HCT116 (cell line): ENCODE measurements around the gene MECP2.

Source experiments
- CEBPB ChIP-seq: IDR thresholded peaks from 2 replicates; pipeline ENCODE4 v1.6.1; 2012; ENCODE audit warnings: low read depth
- CTCF ChIP-seq, 3 experiments: fragments of 200-600 bp in 1 of 3; sonication (generic) in 1 of 3; IDR thresholded peaks in 2 of 3; conservative IDR thresholded peaks in 1 of 3; 2 replicates each; pipeline ENCODE4 v1.5.1; 2012 to 2017; ENCODE audit warnings: low read depth in 2 of 3, low read length in 2 of 3, antibody characterized with exemption in 1 of 3, borderline replicate concordance in 1 of 3, control low read depth in 1 of 3, mild to moderate bottlenecking in 1 of 3, mixed read lengths in 1 of 3, mixed run types in 1 of 3, moderate library complexity in 1 of 3; ENCODE audit not compliant: insufficient read depth in 1 of 3
- EGR1 ChIP-seq: IDR thresholded peaks from 2 replicates; pipeline ENCODE4 v1.6.1; 2012; ENCODE audit warnings: low read depth
- ELF1 ChIP-seq: IDR thresholded peaks from 2 replicates; pipeline ENCODE4 v1.6.1; 2012; ENCODE audit warnings: low read depth, borderline replicate concordance
- EZH2 ChIP-seq: fragments of 200-600 bp; sonication (generic); IDR thresholded peaks from 2 replicates; pipeline ENCODE4 v1.6.1; 2017; ENCODE audit warnings: antibody characterized with exemption, mixed run types
- EZH2phosphoT487 ChIP-seq: fragments of 200-600 bp; IDR thresholded peaks from 2 replicates; pipeline ENCODE4 v1.6.1; 2018; ENCODE audit warnings: antibody characterized with exemption, borderline replicate concordance
- JUND ChIP-seq: IDR thresholded peaks from 2 replicates; pipeline ENCODE4 v1.6.1; 2012
- POLR2A ChIP-seq: IDR thresholded peaks from 2 replicates; pipeline ENCODE4 v1.7.0; 2011; ENCODE audit warnings: borderline replicate concordance; ENCODE audit not compliant: insufficient read depth, insufficient read length; ENCODE audit errors: extremely low read depth
- TCF7L2 ChIP-seq: IDR thresholded peaks from 2 replicates; pipeline ENCODE4 v1.7.0; 2011; ENCODE audit warnings: borderline replicate concordance, inconsistent platforms; ENCODE audit not compliant: insufficient read depth, insufficient read length; ENCODE audit errors: extremely low read depth
- YY1 ChIP-seq: IDR thresholded peaks from 2 replicates; pipeline ENCODE4 v1.6.1; 2011; ENCODE audit warnings: low read length, low read depth, moderate library complexity, mild to moderate bottlenecking; ENCODE audit not compliant: insufficient replicate concordance; ENCODE audit errors: extremely low read depth
- TF ChIP-seq, protein P1 (sequence below): IDR thresholded peaks from 2 replicates; pipeline ENCODE4 v1.6.1; 2012

GRCh38 chrX:154048398-154048797, 49.1 kb downstream of the MECP2 start:
- no peak for TF ChIP-seq YY1
- TF ChIP-seq CTCF (IDR thresholded peaks at IDR 0.05 in 2 of 3, conservative IDR thresholded peaks at IDR 0.05 in 1 of 3; ENCODE audit: borderline replicate concordance in 1 of 3, insufficient read depth in 1 of 3, low read depth in 2 of 3, low read length in 2 of 3), result no peak
- TF ChIP-seq POLR2A, result no peak
- no peak for TF ChIP-seq ELF1
- TF ChIP-seq, protein P1, sequence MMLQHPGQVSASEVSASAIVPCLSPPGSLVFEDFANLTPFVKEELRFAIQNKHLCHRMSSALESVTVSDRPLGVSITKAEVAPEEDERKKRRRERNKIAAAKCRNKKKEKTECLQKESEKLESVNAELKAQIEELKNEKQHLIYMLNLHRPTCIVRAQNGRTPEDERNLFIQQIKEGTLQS, result no peak
- TF ChIP-seq EGR1, result no peak
- no peak for TF ChIP-seq EZH2phosphoT487
- TF ChIP-seq TCF7L2, result no peak
- TF ChIP-seq CEBPB, result no peak
- TF ChIP-seq JUND, result no peak
- TF ChIP-seq EZH2, result no peak
